ENCODE data around the gene SYDE1.

Gene SYDE1

GRCh38 chr19:15108845-15109767 is 1.9 kb downstream of the SYDE1 start:
- FAIRE-seq = no peak

GRCh38 chr19:15109768-15110417 is 2.7 kb downstream of the SYDE1 start:
- FAIRE-seq = no peak

- FAIRE-seq = no peak
Measured at GRCh38 chr19:15110418-15110815, 3.2 kb downstream of the SYDE1 start.

GRCh38 chr19:15111758-15112157 is 4.6 kb downstream of the SYDE1 start:
- no peak for FAIRE-seq

- FAIRE-seq = no peak
Measured at GRCh38 chr19:15112385-15112784, 5.2 kb downstream of the SYDE1 start.

GRCh38 chr19:15113245-15114152 is 6.3 kb downstream of the SYDE1 start:
- FAIRE-seq = no peak

- no peak for FAIRE-seq
Measured at GRCh38 chr19:15114153-15114540, 6.9 kb downstream of the SYDE1 start.

- no peak for FAIRE-seq
Measured at GRCh38 chr19:15115080-15115479, 7.9 kb downstream of the SYDE1 start.

GRCh38 chr19:15115762-15116615 is 8.8 kb downstream of the SYDE1 start:
- FAIRE-seq = no peak

GRCh38 chr19:15116856-15117255 is 9.7 kb downstream of the SYDE1 start:
- no peak for FAIRE-seq

GRCh38 chr19:15118248-15118647 is 11.0 kb downstream of the SYDE1 start:
- FAIRE-seq = no peak

- no peak for FAIRE-seq
Measured at GRCh38 chr19:15118789-15119494, 11.7 kb downstream of the SYDE1 start.

- no peak for FAIRE-seq
Measured at GRCh38 chr19:15120135-15121026, 13.2 kb downstream of the SYDE1 start.

- no peak for FAIRE-seq
Measured at GRCh38 chr19:15122331-15123030, 15.3 kb downstream of the SYDE1 start.

GRCh38 chr19:15123031-15123890 is 16.1 kb downstream of the SYDE1 start:
- no peak for FAIRE-seq

- no peak for FAIRE-seq
Measured at GRCh38 chr19:15123900-15124299, 16.7 kb downstream of the SYDE1 start.

- no peak for FAIRE-seq
Measured at GRCh38 chr19:15124572-15125231, 17.5 kb downstream of the SYDE1 start.

Data from TTC549 (cell line).